Small intestine (tissue), 7 donors: Measurements from ENCODE around the gene RARRES2. TPM values are rescaled to one million over a fixed set of nuclear protein-coding genes. Genes with fewer than 3 reads are reported as not detected.
A peak's percentile ranks its signal among the peaks of the same experiment; 100 is the strongest.

ENCODE experiments used
- DNase-seq, 2 donors: peaks; one replicate each; pipeline versions ENCODE4 v3.0.0 to v3.0.0-alpha.2; 2013
- FAIRE-seq: peaks from 2 replicates; lab custom pipeline; 2012; peaks lifted over from hg19 to GRCh38; lab: Jason Lieb, UNC
- H3K27ac ChIP-seq, 3 donors: one replicate each; pipeline ENCODE4 v1.5.1; 2013; ENCODE audit warnings: low read length in 2 of 3, mild to moderate bottlenecking in 2 of 3, control low read depth in 1 of 3, inconsistent platforms in 1 of 3, low read depth in 1 of 3, moderate library complexity in 1 of 3
- H3K27me3 ChIP-seq, 3 donors: one replicate each; pipeline ENCODE4 v1.6.1; 2013; ENCODE audit warnings: low read length in 3 of 3, inconsistent platforms in 1 of 3; ENCODE audit not compliant: control insufficient read depth in 3 of 3, insufficient read depth in 3 of 3
- H3K36me3 ChIP-seq, 3 donors: one replicate each; pipeline ENCODE4 v1.6.1; 2013; ENCODE audit warnings: low read length in 3 of 3, inconsistent platforms in 1 of 3, low read depth in 1 of 3, mild to moderate bottlenecking in 1 of 3, moderate library complexity in 1 of 3; ENCODE audit not compliant: control insufficient read depth in 3 of 3, insufficient read depth in 2 of 3
- H3K4me1 ChIP-seq, 3 donors: one replicate each; pipeline ENCODE4 v1.6.1; 2013; ENCODE audit warnings: low read length in 2 of 3, inconsistent platforms in 1 of 3, low read depth in 1 of 3, mild to moderate bottlenecking in 1 of 3, moderate library complexity in 1 of 3; ENCODE audit not compliant: control insufficient read depth in 3 of 3, insufficient read depth in 2 of 3
- H3K4me3 ChIP-seq, 3 donors: one replicate each; pipeline ENCODE4 v1.5.1; 2013; ENCODE audit warnings: low read length in 3 of 3, control low read depth in 1 of 3, inconsistent platforms in 1 of 3, low read depth in 1 of 3, mild to moderate bottlenecking in 1 of 3, moderate library complexity in 1 of 3
- H3K9me3 ChIP-seq, 2 donors: one replicate each; pipeline ENCODE4 v1.6.1; 2013; ENCODE audit warnings: low read depth in 1 of 2, low read length in 1 of 2; ENCODE audit not compliant: control insufficient read depth in 2 of 2, insufficient read depth in 1 of 2
- WGBS, 3 donors: extraction: QIAGEN DNeasy Blood & Tissue Kit; methylation state at CpG; one replicate each; pipeline ENCODE4 v1.1.7; 2013; 5-methylcytosine and 5-hydroxymethylcytosine counted together
- polyA plus RNA-seq, 4 donors: library from polyadenylated mRNA; stranded (reverse) in 3 of 4; unstranded in 1 of 4; fragments of 200-250 nt in 3 of 4; fragments of 120-200 nt in 1 of 4; gene quantifications; one replicate each; pipeline versions ENCODE4 v1.2.1 to v1.2.3, GENCODE V29; 2013
- donor health status: healthy with polysubstance abuse.
- donor health status: control.
- donor health status: control.
- donor health status: Bipolar disorder and iron deficiency.
- donor health status: healthy.

RARRES2 gene
- polyA plus RNA-seq, 4 donors = 9.6 to 109 (median 36.9) TPM

DNA sequence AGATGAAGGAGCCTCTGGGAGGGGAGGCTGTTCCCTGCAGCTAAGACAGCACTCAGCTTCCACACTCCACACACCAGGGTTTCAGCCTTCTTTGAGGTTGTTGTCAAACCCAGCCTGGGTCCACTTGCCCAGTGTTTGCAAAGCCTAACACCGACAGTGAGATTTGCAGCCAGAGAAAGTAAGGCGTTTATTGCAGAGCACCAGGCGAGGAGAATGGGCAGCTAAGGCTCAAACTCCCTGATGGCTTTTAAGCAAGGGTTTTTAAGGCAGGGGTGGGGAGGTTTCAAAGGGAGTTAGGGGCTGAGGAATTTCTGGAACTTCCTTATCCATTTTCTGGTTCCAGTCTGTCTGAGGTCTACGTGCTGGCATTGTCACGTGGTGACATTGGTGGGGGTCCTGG lies 33.0 kb upstream of the RARRES2 start:
- FAIRE-seq = no peak
- 60 to 79% (median 72%) methylated on average over 5 of the region's 5 CpGs for WGBS, 3 donors
- H3K4me1 ChIP-seq = peaks cover 5 to 69% (median 16%) of the 10 kb centered on the region in 3 donors
- H3K9me3 ChIP-seq = no peaks in the 10 kb centered on the region
- H3K4me3 ChIP-seq = no peak overlapping the region
- H3K27me3 ChIP-seq = no peaks in the 10 kb centered on the region
- H3K36me3 ChIP-seq = peaks cover 0 to 59% (median 20%) of the 10 kb centered on the region in 3 donors
- no peak for DNase-seq
- H3K27ac ChIP-seq = peak overlapping the region in 2 of 3 donors; percentile 1 to 10

DNA sequence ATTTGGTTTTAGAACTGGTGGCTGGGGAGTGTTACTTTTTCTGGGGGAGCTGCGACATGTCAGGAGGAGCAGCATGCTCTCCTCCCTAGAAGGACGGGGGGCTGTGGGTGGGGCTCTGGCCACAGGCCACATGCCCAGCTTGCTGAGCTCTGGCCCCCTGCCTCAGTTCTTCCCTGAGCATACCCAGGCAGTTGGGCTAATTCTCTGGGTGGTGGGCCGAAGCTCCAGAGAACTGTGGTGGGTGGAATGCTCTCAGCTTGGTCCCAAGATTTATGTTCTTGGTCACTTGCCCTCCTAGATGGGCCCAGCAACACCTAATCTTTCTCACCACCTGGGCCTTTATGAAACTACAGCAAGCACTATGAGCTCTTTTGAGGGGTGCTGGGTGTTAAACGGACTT lies 32.6 kb upstream of the RARRES2 start:
- no peak for FAIRE-seq
- DNase-seq = no peak
- no peaks in the 10 kb centered on the region for H3K9me3 ChIP-seq
- no peaks in the 10 kb centered on the region for H3K27me3 ChIP-seq
- no peak overlapping the region for H3K4me3 ChIP-seq
- peaks cover 5 to 69% (median 16%) of the 10 kb centered on the region in 3 donors for H3K4me1 ChIP-seq
- 46 to 68% (median 53%) methylated on average over 4 of the region's 4 CpGs for WGBS, 3 donors
- H3K27ac ChIP-seq = peak overlapping the region in 2 of 3 donors; percentile 1 to 10
- peaks cover 0 to 61% (median 20%) of the 10 kb centered on the region in 3 donors for H3K36me3 ChIP-seq

DNA sequence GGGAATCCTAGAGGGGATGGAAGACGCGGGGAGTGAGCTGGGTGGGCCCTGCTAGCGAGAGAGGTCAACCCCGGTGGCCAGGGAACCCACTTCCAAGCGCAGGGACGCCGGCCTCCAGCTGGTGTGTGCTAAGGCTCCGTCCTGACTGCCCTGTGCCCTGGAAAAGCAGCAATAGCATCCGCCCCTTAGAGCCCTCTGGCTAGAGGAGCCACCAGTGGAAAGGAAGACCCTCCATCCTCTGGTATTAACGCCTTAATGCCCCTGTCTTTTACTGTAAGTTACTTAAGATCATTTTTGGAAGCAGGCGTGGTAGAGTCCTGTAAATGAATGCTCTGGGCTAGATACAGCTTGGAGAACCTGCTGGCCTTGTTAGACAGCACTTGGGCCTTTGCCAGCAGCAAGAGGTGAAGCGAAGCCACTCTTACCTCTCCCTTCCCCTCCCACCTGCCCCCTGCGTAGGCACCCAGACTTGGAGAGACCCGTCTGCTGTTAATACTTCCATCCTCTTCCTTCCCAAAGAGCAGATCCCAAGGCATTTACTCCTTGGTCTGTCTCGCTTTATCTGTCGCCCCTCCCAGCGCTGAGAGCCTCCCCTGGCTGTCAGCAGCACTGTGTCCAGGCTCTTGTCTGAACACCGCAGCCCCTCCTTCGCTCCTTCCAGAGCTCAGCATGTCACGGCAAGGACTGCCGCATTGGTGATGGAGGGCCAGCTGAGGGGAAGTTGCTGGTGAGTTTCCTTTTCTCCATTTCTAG lies 31.8 kb upstream of the RARRES2 start:
- peak overlapping the region; percentile 14 to 41 (median 21) for H3K27ac ChIP-seq
- H3K9me3 ChIP-seq = no peaks in the 10 kb centered on the region

DNA sequence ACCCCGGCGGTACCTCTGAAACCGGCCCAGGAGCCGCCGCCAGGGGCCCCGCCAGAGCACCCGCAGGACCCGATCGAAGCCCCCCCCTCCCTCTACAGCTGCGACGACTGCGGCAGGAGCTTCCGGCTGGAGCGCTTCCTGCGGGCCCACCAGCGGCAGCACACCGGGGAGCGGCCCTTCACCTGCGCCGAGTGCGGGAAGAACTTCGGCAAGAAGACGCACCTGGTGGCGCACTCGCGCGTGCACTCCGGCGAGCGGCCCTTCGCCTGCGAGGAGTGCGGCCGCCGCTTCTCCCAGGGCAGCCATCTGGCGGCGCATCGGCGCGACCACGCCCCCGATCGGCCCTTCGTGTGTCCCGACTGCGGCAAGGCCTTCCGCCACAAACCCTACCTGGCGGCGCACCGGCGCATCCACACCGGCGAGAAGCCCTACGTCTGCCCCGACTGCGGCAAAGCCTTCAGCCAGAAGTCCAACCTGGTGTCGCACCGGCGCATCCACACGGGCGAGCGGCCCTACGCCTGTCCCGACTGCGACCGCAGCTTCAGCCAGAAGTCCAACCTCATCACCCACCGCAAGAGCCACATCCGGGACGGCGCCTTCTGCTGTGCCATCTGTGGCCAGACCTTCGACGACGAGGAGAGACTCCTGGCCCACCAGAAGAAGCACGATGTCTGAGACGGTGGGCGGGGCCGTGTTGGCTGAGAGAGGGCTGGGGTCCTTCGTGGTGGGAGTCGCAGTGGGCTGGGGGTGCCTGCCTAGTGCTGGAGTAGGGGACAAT lies 31.0 kb upstream of the RARRES2 start:
- FAIRE-seq (no peak), DNase-seq (peak in 1 of 2 donors; percentile 52)
- 35 to 77% (median 44%) methylated on average over 70 to 79 of the region's 79 CpGs for WGBS, 3 donors
- Histone ChIP-seq H3K4me3 (peak overlapping the region in 2 of 3 donors; percentile 12 to 30), H3K27ac (peak overlapping the region in 2 of 3 donors; percentile 21 to 41), H3K36me3 (peaks cover 0 to 61% (median 20%) of the 10 kb centered on the region in 3 donors), H3K4me1 (peaks cover 5 to 63% (median 12%) of the 10 kb centered on the region in 3 donors), H3K27me3 (no peaks in the 10 kb centered on the region), H3K9me3 (no peaks in the 10 kb centered on the region)

More for the DNA sequence above, 31.8 kb upstream of the RARRES2 start:
- FAIRE-seq = no peak
- Histone ChIP-seq H3K4me3 (peak overlapping the region in 1 of 3 donors; percentile 30), H3K4me1 (peaks cover 5 to 64% (median 15%) of the 10 kb centered on the region in 3 donors), H3K27me3 (no peaks in the 10 kb centered on the region), H3K36me3 (peaks cover 0 to 61% (median 20%) of the 10 kb centered on the region in 3 donors)
- 17 to 61% (median 38%) methylated on average over 21 of the region's 21 CpGs for WGBS, 3 donors
- peak; percentile 46 to 57 for DNase-seq

DNA sequence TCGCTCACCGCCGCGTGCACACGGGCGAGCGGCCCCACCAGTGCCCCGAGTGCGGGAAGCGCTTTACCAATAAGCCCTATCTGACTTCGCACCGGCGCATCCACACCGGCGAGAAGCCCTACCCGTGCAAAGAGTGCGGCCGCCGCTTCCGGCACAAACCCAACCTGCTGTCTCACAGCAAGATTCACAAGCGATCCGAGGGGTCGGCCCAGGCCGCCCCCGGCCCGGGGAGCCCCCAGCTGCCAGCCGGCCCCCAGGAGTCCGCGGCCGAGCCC lies 30.5 kb upstream of the RARRES2 start:
- FAIRE-seq (no peak), DNase-seq (no peak)
- Histone ChIP-seq H3K4me3 (peak overlapping the region in 1 of 3 donors; percentile 30), H3K27me3 (no peaks in the 10 kb centered on the region), H3K36me3 (peaks cover 0 to 61% (median 20%) of the 10 kb centered on the region in 3 donors), H3K27ac (no peak overlapping the region), H3K4me1 (peaks cover 5 to 61% (median 12%) of the 10 kb centered on the region in 3 donors), H3K9me3 (no peaks in the 10 kb centered on the region)
- WGBS, 3 donors = 37 to 88% (median 55%) methylated on average over 30 of the region's 30 CpGs

DNA sequence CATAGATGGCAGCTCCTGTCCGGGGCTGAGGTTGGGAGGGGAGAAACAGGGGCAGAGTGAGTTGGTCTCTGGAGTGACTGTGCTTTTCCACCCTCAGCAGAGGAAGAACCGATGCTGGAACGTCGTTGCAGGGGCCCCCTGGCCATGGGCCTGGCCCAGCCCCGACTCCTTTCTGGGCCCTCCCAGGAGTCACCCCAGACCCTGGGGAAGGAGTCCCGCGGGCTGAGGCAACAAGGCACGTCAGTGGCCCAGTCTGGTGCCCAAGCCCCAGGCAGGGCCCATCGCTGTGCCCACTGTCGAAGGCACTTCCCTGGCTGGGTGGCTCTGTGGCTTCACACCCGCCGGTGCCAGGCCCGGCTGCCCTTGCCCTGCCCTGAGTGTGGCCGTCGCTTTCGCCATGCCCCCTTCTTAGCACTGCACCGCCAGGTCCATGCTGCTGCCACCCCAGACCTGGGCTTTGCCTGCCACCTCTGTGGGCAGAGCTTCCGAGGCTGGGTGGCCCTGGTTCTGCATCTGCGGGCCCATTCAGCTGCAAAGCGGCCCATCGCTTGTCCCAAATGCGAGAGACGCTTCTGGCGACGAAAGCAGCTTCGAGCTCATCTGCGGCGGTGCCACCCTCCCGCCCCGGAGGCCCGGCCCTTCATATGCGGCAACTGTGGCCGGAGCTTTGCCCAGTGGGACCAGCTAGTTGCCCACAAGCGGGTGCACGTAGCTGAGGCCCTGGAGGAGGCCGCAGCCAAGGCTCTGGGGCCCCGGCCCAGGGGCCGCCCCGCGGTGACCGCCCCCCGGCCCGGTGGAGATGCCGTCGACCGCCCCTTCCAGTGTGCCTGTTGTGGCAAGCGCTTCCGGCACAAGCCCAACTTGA lies 29.9 kb upstream of the RARRES2 start:
- DNase-seq = no peak
- no peak for FAIRE-seq
- H3K27ac ChIP-seq = peak overlapping the region; percentile 0 to 98 (median 97)
- no peaks in the 10 kb centered on the region for H3K9me3 ChIP-seq
- H3K4me1 ChIP-seq = peaks cover 2 to 57% (median 12%) of the 10 kb centered on the region in 3 donors
- no peaks in the 10 kb centered on the region for H3K27me3 ChIP-seq
- WGBS, 3 donors = 30 to 81% (median 40%) methylated on average over 46 to 48 of the region's 48 CpGs
- H3K4me3 ChIP-seq = peak overlapping the region in 1 of 3 donors; percentile 2
- H3K36me3 ChIP-seq = peaks cover 0 to 56% (median 20%) of the 10 kb centered on the region in 3 donors

DNA sequence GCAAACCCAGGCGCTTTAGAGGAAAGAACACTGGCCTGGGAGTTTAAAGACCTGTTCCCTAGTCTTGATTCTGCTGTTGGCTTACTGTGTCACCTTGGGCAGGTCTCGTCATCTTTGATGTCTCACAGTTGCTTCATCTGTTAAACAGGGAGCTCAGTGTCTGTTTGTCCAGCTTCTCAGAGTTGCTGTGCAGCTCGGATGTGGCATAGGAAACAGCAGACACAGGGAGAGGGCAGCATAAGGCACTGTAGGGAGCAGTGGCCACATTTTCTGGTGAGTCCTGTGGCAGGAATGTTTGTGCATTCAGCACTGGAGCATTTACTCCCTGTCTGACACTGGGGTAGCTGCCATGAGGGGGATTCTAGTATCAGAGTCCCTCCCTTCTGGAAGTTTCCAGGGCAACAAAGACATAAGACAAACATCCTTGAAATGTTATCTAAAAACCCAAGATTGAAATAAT lies 29.2 kb upstream of the RARRES2 start:
- Histone ChIP-seq H3K27me3 (no peaks in the 10 kb centered on the region), H3K27ac (peak overlapping the region; percentile 0 to 98 (median 97)), H3K4me3 (peak overlapping the region in 2 of 3 donors; percentile 86 to 89), H3K36me3 (peaks cover 0 to 55% (median 16%) of the 10 kb centered on the region in 3 donors), H3K9me3 (no peaks in the 10 kb centered on the region), H3K4me1 (peaks cover 0 to 55% (median 11%) of the 10 kb centered on the region in 3 donors)
- no peak for FAIRE-seq
- DNase-seq = no peak
- 20 to 66% (median 43%) methylated on average over 3 of the region's 3 CpGs for WGBS, 3 donors
